PC-3 (cell line): ENCODE measurements around the gene PRELID2.

Experiments used
- CTCF ChIP-seq: fragments of 300-600 bp; sonication (generic); conservative IDR thresholded peaks from 2 replicates; pipeline ENCODE4 v1.5.1; 2017; ENCODE audit warnings: antibody characterized with exemption, low read depth, mild to moderate bottlenecking, low read length
- EZH2 ChIP-seq: fragments of 300-600 bp; sonication (generic); IDR thresholded peaks from one replicate; pipeline ENCODE4 v1.6.1; 2017; ENCODE audit warnings: antibody characterized with exemption, mild to moderate bottlenecking, low read length; ENCODE audit not compliant: unreplicated experiment
- EZH2phosphoT487 ChIP-seq: fragments of 300-600 bp; sonication (generic); IDR thresholded peaks from 2 replicates; pipeline ENCODE4 v1.6.1; 2018; ENCODE audit warnings: mild to moderate bottlenecking, antibody characterized with exemption, low read length, borderline replicate concordance

GRCh38 chr5:145801195-145801594 is 33.9 kb downstream of the PRELID2 start:
- TF ChIP-seq CTCF (no peak), EZH2phosphoT487 (no peak), EZH2 (no peak)
